AG20443 (cell line): ENCODE measurements around the gene C5orf58.
A peak's percentile ranks its signal among the peaks of the same experiment; 100 is the strongest.

Experiments
- DNase-seq: peaks from one replicate; pipeline ENCODE4 v3.0.0; 2012; ENCODE audit warnings: low spot score, mixed read lengths

C5orf58 gene

DNA sequence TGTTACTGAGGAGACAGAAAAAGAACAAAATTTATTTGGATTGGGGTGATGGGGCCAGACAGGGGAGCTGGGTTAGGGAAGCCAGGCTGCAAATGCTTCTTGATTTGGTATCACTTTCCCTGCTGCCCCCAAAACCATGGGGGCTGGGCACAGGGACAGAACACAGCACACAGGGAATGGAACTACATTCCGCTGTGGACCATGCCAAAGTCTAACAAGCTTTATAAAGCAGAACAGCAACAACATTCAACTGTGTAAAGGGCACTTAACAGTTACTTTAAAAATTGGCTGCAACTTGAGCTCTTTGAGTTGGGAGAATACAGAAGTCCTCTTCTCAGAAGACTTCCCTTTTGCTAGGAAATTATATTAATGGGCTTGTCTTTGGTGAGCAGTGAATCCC is 23.8 kb downstream of the C5orf58 start:
- no peak for DNase-seq

DNA sequence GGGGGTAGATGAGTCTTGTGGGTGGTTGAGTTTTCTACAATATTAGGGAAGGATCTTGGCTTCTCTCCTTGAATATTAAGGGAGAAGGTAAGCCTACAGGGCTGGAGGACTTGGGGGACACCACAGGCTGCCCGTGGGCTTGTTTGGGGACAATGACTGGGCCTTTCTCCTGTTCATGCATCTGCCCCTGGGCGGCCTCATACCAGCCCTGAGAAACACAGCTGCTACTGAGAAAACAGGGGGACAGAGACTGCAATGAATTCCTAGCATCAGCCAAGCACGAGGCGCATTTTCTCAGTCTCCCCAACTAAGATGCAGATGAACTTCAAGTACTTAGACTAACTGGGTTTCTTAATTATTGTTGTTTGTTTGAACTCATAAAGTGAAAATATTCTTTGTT is 24.6 kb downstream of the C5orf58 start:
- DNase-seq = no peak

GRCh38 chr5:170261528-170262043 is 28.8 kb downstream of the C5orf58 start:
- no peak for DNase-seq

GRCh38 chr5:170262061-170263045 is 29.6 kb downstream of the C5orf58 start:
- DNase-seq = no peak

GRCh38 chr5:170263906-170264305 is 31.1 kb downstream of the C5orf58 start:
- no peak for DNase-seq

GRCh38 chr5:170265522-170265921 is 32.7 kb downstream of the C5orf58 start:
- no peak for DNase-seq

- DNase-seq = no peak
Measured at GRCh38 chr5:170266570-170267381, 34.0 kb downstream of the C5orf58 start.

DNA sequence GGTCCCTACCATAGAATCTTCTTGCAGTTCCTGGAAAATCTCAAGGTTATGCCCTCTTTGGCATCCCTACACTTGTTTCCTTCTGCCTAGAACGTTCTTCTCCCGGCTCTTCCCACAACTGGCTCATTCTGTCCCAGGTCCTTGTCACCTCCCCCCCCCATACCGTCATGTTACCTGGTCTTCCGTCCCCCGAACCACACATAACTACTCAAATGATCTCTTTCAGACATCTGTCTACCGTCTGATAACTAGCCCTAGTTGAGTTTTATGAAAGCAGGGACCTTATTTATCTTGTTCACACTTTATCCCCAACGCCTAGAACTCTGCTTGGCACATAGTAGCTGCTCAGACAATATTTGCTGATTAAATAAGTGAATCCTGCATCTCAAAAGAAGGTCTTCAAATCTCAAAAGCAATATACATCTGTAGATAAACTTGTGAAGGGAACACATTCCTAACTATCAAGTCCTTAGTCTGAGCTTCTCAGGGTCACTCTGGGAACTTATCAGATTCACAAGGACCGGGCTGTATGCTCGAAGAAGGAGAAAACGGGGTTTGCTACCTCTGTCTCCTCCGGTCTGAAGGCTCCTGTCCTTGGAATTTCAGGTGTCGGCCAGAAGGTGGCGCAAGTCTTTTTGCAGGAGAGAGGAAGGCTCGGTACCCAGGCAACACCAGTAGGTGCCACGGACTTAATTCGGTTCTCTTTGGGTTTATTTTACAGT is 34.8 kb downstream of the C5orf58 start:
- DNase-seq = peak; percentile 86

GRCh38 chr5:170268153-170268689 is 35.4 kb downstream of the C5orf58 start:
- no peak for DNase-seq

DNA sequence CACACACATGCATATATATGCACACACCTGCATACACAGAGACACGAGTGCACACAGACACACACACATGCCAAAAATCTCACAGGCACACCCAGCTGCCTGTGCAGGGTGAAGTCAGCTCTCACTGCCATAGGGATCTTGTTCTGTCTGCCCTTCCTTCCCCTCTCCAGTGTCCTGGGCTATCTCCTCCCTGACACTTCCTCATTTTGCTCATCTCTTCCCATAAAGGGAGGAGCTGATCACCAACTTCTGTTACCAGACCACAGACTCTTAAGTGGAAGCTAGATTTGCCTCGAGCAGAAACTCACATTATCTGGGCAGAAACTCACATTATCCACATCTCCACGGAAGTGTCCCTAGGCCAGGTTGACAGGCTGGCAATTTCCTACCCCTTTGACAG is 36.1 kb downstream of the C5orf58 start:
- DNase-seq = no peak

GRCh38 chr5:170269579-170269978 is 36.8 kb downstream of the C5orf58 start:
- DNase-seq = no peak

- DNase-seq = no peak
Measured at GRCh38 chr5:170270293-170271069, 37.7 kb downstream of the C5orf58 start.

DNA sequence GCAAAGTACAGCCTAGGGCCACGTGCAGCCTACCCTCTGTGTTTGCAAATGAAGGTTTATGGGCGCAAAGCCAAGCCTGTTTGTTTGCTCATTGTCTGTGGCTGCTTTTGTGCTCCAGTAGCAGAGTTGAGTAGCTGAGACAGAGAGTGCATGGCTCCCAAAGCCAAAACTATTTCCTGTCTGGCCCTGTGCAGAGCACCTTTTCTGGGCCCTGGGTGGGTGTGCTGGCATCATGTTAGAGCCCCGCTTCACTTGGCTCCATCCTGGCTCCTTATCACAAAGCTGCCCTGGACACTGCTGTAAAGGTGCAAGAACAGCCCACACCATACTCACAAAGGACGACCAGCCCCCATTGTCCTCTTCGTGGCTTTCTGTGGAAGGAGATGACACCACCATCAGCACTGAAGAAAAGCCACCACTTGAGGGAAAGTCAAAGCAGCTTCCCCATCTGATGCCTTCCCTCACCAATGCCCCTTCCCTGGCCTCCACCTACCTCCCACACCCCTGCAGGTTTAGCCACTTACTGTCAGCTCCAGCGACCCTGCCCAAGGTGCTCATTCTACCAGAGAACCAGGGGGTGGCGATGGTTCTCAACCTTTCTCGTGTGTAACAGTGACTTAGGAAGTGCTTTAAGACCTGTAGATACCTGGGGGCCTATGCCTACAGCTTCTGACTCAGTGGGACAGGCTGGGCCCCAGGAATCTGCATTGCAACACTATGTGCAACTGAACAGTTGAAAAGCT is 41.4 kb downstream of the C5orf58 start:
- no peak for DNase-seq

GRCh38 chr5:170275376-170275994 is 42.7 kb downstream of the C5orf58 start:
- DNase-seq = no peak

GRCh38 chr5:170276140-170276539 is 43.4 kb downstream of the C5orf58 start:
- DNase-seq = no peak

DNA sequence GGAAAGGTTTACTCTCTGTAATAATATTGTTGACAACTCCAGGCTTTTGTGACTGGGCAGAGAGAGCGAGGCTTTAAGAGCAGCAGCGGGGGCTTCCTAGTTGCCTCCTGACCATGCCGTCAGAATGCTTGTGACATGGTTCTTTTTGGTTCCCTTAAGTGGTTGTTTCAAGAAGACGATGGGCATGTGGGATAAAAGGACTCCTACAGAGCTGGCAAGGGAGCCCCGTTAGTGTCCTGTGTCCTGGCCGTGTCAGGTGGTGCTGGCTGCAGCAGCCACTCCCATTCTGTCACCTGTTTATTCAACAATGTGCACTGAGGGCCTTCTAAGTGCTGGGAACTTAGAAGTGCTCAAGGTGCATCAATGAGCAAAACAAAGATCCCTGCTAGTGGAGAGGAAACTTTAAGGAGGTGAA is 45.1 kb downstream of the C5orf58 start:
- DNase-seq = no peak

GRCh38 chr5:170278611-170279458 is 46.0 kb downstream of the C5orf58 start:
- DNase-seq = no peak

DNA sequence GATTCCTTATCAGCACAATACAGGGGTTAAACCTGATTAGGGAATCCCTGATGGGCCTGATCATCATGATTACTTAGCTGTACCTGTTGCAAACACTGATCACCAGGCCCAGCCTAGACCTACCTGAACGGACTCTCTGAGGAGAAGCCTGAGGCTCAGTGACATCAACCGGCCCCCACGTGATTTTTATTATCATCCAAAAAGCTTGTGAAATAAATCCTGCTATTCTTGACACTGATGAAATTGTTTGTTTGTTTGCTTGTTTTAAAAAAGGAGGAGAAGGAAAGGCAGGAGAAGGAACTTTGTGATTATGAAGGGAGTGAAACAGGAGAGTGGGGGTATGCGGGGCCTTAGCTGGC is 46.7 kb downstream of the C5orf58 start:
- no peak for DNase-seq

DNA sequence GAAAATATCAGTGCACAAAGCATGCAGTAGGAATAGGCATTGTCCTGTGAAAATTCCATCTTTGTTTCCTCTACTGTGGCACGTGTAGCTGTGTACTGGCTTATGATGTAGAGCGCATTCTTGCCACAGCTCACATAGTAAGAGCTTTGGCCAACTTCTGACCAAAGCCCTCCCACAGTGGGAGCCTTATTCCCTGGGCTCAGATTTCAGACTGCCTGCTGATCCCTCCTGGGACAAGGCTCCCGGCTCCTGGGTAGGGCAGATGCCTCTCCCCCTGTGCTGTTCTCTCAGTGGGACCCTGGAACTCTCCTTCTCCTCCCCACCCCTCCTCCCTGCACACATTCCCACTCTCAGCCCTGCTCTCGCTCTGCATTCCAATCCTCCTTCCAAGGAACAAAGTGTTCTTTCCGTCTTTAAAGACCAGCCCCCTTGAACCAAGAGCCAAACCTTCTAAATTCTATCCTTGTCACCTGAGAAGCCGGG is 47.3 kb downstream of the C5orf58 start:
- DNase-seq = no peak
